Tibial artery (tissue), 4 donors: Measurements from ENCODE around the gene ILF2.

Experiments
- DNase-seq, 2 donors: peaks; one replicate each; pipeline ENCODE4 v3.0.0-alpha.2; 2019
- H3K27ac ChIP-seq, 2 donors: fragments of 200-600 bp; sonication (generic) in 1 of 2; 1 replicate in 1 of 2; 2 replicates in 1 of 2; pipeline ENCODE4 v1.5.1; 2018 to 2019; ENCODE audit warnings: mild to moderate bottlenecking in 1 of 2
- H3K27me3 ChIP-seq, 2 donors: fragments of 200-600 bp; sonication (generic) in 1 of 2; one replicate each; pipeline versions ENCODE4 v1.5.1 to v1.6.0; 2016 to 2019
- H3K36me3 ChIP-seq, 3 donors: fragments of 200-600 bp; sonication (generic) in 2 of 3; one replicate each; pipeline ENCODE4 v1.5.1; 2016 to 2019; ENCODE audit warnings: mild to moderate bottlenecking in 2 of 3
- H3K4me1 ChIP-seq, 4 donors: fragments of 200-600 bp; sonication (generic) in 2 of 4; 1 replicate in 3 of 4; 2 replicates in 1 of 4; pipeline ENCODE4 v1.5.1; 2016 to 2019
- H3K4me3 ChIP-seq, 2 donors: fragments of 200-600 bp; sonication (generic) in 1 of 2; 1 replicate in 1 of 2; 2 replicates in 1 of 2; pipeline ENCODE4 v1.5.1; 2018 to 2019; ENCODE audit warnings: mild to moderate bottlenecking in 2 of 2
- H3K9me3 ChIP-seq, 3 donors: fragments of 200-600 bp; sonication (generic) in 1 of 3; one replicate each; pipeline ENCODE4 v1.5.1; 2016 to 2019
- CTCF ChIP-seq, 2 experiments: fragments of 200-600 bp in 1 of 2; fragments of 450-650 bp in 1 of 2; IDR thresholded peaks; one replicate each; pipeline ENCODE4 v1.5.1; 2017 to 2019; ENCODE audit warnings: antibody characterized with exemption in 2 of 2, mild to moderate bottlenecking in 1 of 2, moderate library complexity in 1 of 2
- intact Hi-C: fragments of 100-400 bp; cut with DNase I; formaldehyde crosslinking; loops from one replicate; pipeline ENCODE4 v1.15.0; 2023; ENCODE audit warnings: low total_unique reads

Gene ILF2

DNA sequence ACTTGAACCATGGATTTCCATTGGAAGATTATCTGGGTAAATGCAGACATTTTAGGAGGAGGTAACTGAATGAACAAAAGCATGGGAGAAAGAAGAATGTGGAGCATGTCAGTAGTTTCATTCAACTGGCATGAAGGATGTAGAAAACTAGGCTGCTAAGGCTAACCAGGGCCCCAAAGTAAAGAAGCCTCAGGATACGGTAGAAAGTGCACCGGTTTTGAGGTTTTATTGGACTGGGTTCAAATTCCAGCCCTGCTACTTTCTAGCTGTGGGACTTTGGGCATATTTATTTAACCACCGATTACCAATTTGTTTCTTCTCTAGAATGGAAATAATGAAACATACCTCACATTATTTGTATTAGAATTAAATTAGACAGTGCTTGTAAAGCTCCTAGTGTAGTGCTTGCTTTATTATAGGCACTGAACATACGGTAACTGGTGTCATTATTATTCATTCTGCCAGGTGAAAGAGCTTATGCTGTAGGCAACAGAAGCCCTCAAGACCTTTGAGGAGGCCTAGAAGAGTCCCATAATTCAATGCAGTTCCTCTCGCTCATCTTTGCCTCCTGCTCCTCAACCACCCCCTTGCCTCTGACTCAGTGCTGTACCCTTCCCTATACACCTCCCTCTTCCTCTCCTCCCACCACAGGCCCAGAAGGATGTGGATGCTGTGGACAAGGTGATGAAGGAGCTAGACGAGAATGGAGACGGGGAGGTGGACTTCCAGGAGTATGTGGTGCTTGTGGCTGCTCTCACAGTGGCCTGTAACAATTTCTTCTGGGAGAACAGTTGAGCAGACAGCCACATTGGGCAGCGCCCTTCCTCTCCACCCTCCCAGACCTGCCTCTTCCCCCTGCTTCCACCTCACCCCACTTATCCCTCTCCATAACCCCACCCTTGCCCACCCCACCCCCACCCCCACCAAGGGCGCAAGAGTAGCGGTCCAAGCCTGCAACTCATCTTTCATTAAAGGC is 39.5 kb downstream of the ILF2 start:
- Histone ChIP-seq H3K27ac (peak overlapping the region in 1 of 2 donors; percentile 89), H3K4me1 (peaks cover 0 to 67% (median 44%) of the 10 kb centered on the region in 4 donors), H3K4me3 (no peak overlapping the region), H3K9me3 (no peaks in the 10 kb centered on the region), H3K36me3 (peaks cover 2 to 3% (median 3%) of the 10 kb centered on the region in 3 donors), H3K27me3 (no peaks in the 10 kb centered on the region)
- intact Hi-C loops, result no loop called here
- no peak for TF ChIP-seq CTCF (IDR thresholded peaks at IDR 0.05)
- DNase-seq, result no peak

DNA sequence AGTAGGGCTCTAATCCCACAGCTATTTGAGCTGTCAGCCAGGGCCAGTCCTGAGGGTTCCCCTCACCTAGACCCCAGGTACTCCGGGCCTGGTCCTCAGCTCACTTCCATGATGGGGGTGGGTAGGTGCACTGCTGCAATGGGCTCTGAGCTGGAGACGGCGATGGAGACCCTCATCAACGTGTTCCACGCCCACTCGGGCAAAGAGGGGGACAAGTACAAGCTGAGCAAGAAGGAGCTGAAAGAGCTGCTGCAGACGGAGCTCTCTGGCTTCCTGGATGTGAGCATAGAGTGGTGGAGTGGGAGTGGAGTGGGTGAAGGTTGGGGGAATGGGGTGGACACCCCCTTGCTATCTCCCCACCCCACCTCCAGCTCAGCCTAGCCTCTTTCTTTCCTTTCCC is 40.4 kb downstream of the ILF2 start:
- Histone ChIP-seq H3K9me3 (no peaks in the 10 kb centered on the region), H3K4me1 (peaks cover 0 to 68% (median 44%) of the 10 kb centered on the region in 4 donors), H3K27ac (peak overlapping the region; percentile 89 to 92), H3K27me3 (no peaks in the 10 kb centered on the region), H3K36me3 (no peaks in the 10 kb centered on the region), H3K4me3 (no peak overlapping the region)
- no peak for TF ChIP-seq CTCF (IDR thresholded peaks at IDR 0.05)
- DNase-seq, result no peak
- intact Hi-C loops, result no loop called here

- no peak overlapping the region for H3K4me3 ChIP-seq
- peak overlapping the region; percentile 89 to 92 for H3K27ac ChIP-seq
- no peak for TF ChIP-seq CTCF (IDR thresholded peaks at IDR 0.05)
- H3K9me3 ChIP-seq, result no peaks in the 10 kb centered on the region
- intact Hi-C loops, result no loop called here
- peak in 1 of 2 donors; percentile 79 for DNase-seq
- no peaks in the 10 kb centered on the region for H3K36me3 ChIP-seq
- H3K4me1 ChIP-seq, result peaks cover 0 to 68% (median 44%) of the 10 kb centered on the region in 4 donors
- H3K27me3 ChIP-seq, result no peaks in the 10 kb centered on the region
Observed at GRCh38 chr1:153629971-153630370, 40.8 kb downstream of the ILF2 start.

DNA sequence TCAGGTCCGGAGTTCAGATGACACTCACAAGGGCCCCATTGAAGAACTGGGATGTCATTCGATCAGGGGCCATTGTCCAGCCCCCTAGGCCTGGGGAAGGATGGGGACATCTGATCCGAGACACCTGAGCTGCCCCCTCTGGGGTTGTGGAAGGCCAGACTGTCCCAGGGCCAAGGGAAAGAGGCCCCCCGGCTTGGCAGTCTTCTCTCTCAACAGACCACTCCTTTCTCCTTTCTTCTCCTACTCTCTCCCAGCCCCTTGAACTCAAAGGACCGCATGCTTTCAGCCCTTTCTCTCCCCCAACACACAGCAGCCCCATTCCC is 41.5 kb downstream of the ILF2 start:
- Histone ChIP-seq H3K4me1 (peaks cover 0 to 66% (median 46%) of the 10 kb centered on the region in 4 donors), H3K27ac (peak overlapping the region; percentile 89 to 92), H3K9me3 (no peaks in the 10 kb centered on the region), H3K36me3 (no peaks in the 10 kb centered on the region), H3K27me3 (no peaks in the 10 kb centered on the region), H3K4me3 (no peak overlapping the region)
- TF ChIP-seq CTCF (IDR thresholded peaks at IDR 0.05), result no peak
- intact Hi-C loops, result no loop called here
- DNase-seq, result peak in 1 of 2 donors; percentile 63

- peak in 1 of 2 donors; percentile 66 for DNase-seq
- TF ChIP-seq CTCF (IDR thresholded peaks at IDR 0.05), result no peak
- Histone ChIP-seq H3K36me3 (no peaks in the 10 kb centered on the region), H3K27ac (peak overlapping the region; percentile 89 to 92), H3K4me3 (no peak overlapping the region), H3K4me1 (peaks cover 0 to 66% (median 49%) of the 10 kb centered on the region in 4 donors), H3K27me3 (no peaks in the 10 kb centered on the region), H3K9me3 (no peaks in the 10 kb centered on the region)
- intact Hi-C loops, result no loop called here
Observed at GRCh38 chr1:153628638-153629342, 42.0 kb downstream of the ILF2 start.
